ENCODE measurements around the gene SLC12A7.

- TF ChIP-seq ZNF791 (tag by site-specific recombination; IDR thresholded peaks at IDR 0.05), result no peak
- TF ChIP-seq CTCF (tag by site-specific recombination; IDR thresholded peaks at IDR 0.05), result no peak
- no peak for TF ChIP-seq ZNF600 (tag by site-specific recombination; IDR thresholded peaks at IDR 0.05)
- no peak for TF ChIP-seq MYNN (tag by site-specific recombination; IDR thresholded peaks at IDR 0.05; ENCODE audit: borderline replicate concordance)
- TF ChIP-seq ZNF433 (tag by site-specific recombination; IDR thresholded peaks at IDR 0.05; ENCODE audit: low read depth), result no peak
- TF ChIP-seq ZNF292 (tag by site-specific recombination; IDR thresholded peaks at IDR 0.05; ENCODE audit: borderline replicate concordance, low read depth), result no peak
Observed at GRCh38 chr5:1108865-1109174, 3.0 kb downstream of the SLC12A7 start.
